GM18526 (cell line): ENCODE measurements around the gene CEP104.

Experiments
- POLR2A ChIP-seq: IDR thresholded peaks from 3 replicates; pipeline ENCODE4 v1.6.1; 2011; ENCODE audit not compliant: insufficient read length; ENCODE audit errors: extremely low read depth

The CEP104 gene

GRCh38 chr1:3880429-3881192, 23.6 kb upstream of the CEP104 start:
- TF ChIP-seq POLR2A, result no peak

- no peak for TF ChIP-seq POLR2A
These were observed 22.9 kb upstream of the CEP104 start for GRCh38 chr1:3879787-3880428.

- no peak for TF ChIP-seq POLR2A
These were observed 22.1 kb upstream of the CEP104 start for GRCh38 chr1:3879099-3879498.

GRCh38 chr1:3876716-3877115, 19.7 kb upstream of the CEP104 start:
- TF ChIP-seq POLR2A, result no peak

- no peak for TF ChIP-seq POLR2A
These were observed 17.7 kb upstream of the CEP104 start for GRCh38 chr1:3874736-3875135.

- TF ChIP-seq POLR2A, result no peak
These were observed 15.5 kb upstream of the CEP104 start for GRCh38 chr1:3872546-3872945.

GRCh38 chr1:3871451-3871805, 14.4 kb upstream of the CEP104 start:
- no peak for TF ChIP-seq POLR2A

- TF ChIP-seq POLR2A, result no peak
These were observed 12.8 kb upstream of the CEP104 start for GRCh38 chr1:3869751-3870301.

- no peak for TF ChIP-seq POLR2A
These were observed 11.5 kb upstream of the CEP104 start for GRCh38 chr1:3868464-3869006.

GRCh38 chr1:3865606-3866160, 8.7 kb upstream of the CEP104 start:
- TF ChIP-seq POLR2A, result no peak

GRCh38 chr1:3864884-3865283, 7.9 kb upstream of the CEP104 start:
- TF ChIP-seq POLR2A, result no peak

- TF ChIP-seq POLR2A, result no peak
These were observed 6.4 kb upstream of the CEP104 start for GRCh38 chr1:3863231-3863935.

GRCh38 chr1:3858231-3858981, 1.4 kb upstream of the CEP104 start:
- TF ChIP-seq POLR2A, result no peak

GRCh38 chr1:3857791-3858129, 749 bp upstream of the CEP104 start:
- TF ChIP-seq POLR2A, result no peak
